Kidney (tissue), 14 donors: ENCODE data around the gene LARGE1. TPM values are rescaled to one million over a fixed set of nuclear protein-coding genes. Genes with fewer than 3 reads are reported as not detected.

Experiments used
- DNase-seq, 5 donors: peaks; one replicate each; pipeline ENCODE4 v3.0.0-alpha.2; 2013 to 2020
- FAIRE-seq: peaks from 2 replicates; lab custom pipeline; 2012; peaks lifted over from hg19 to GRCh38; lab: Jason Lieb, UNC
- H3K27ac ChIP-seq, 2 donors: one replicate each; pipeline ENCODE4 v1.7.0; 2013; ENCODE audit warnings: low read depth in 2 of 2, low read length in 2 of 2, inconsistent platforms in 1 of 2
- H3K27me3 ChIP-seq: one replicate; pipeline ENCODE4 v1.7.1; 2013; ENCODE audit warnings: low read length, inconsistent platforms; ENCODE audit not compliant: control insufficient read depth, insufficient read depth
- H3K36me3 ChIP-seq, 3 donors: one replicate each; pipeline versions ENCODE4 v1.7.0 to v1.7.1; 2013; ENCODE audit warnings: low read length in 3 of 3, control low read depth in 1 of 3, inconsistent platforms in 1 of 3; ENCODE audit not compliant: insufficient read depth in 3 of 3, control insufficient read depth in 2 of 3
- H3K4me1 ChIP-seq, 3 donors: one replicate each; pipeline versions ENCODE4 v1.7.0 to v1.7.1; 2013; ENCODE audit warnings: low read length in 3 of 3, inconsistent platforms in 1 of 3, low read depth in 1 of 3; ENCODE audit not compliant: control insufficient read depth in 2 of 3, insufficient read depth in 2 of 3
- H3K4me3 ChIP-seq, 3 donors: one replicate each; pipeline versions ENCODE4 v1.7.0 to v1.8.1; 2013; ENCODE audit warnings: low read length in 3 of 3, control low read depth in 1 of 3, inconsistent platforms in 1 of 3
- H3K9ac ChIP-seq, 3 donors: one replicate each; pipeline versions ENCODE4 v1.7.0 to v1.7.1; 2013; ENCODE audit warnings: low read length in 3 of 3, control low read depth in 1 of 3, inconsistent platforms in 1 of 3
- H3K9me3 ChIP-seq, 3 donors: one replicate each; pipeline versions ENCODE4 v1.7.0 to v1.7.1; 2013; ENCODE audit warnings: low read length in 3 of 3, control low read depth in 1 of 3, inconsistent platforms in 1 of 3; ENCODE audit not compliant: control insufficient read depth in 2 of 3, insufficient read depth in 1 of 3
- intact Hi-C: fragments of 100-400 bp; cut with DNase I; formaldehyde crosslinking; loops from one replicate; pipeline ENCODE4 v1.11.1; 2022
- polyA plus RNA-seq: library from polyadenylated mRNA; stranded (reverse); fragments of 350-450 nt; fragmentation: Illumina TruSeq; extraction: RNeasy Lipid Tissue Mini Kit (QIAGEN cat#74804); gene quantifications from one replicate; pipeline ENCODE4 v1.2.3, GENCODE V29; 2014; ENCODE audit warnings: low read depth, low replicate concordance; ENCODE audit not compliant: insufficient read depth
- total RNA-seq: library from RNA; stranded (reverse); fragmentation: NEBNext Ultra II Directional; extraction: Animal tissue kit (Norgen Biotek cat#: 25700); gene quantifications from one replicate; pipeline ENCODE4 v1.2.1, GENCODE V29; 2021
- TF ChIP-seq, protein P1 (sequence below): IDR thresholded peaks from 3 replicates; pipeline ENCODE4 v1.5.1; 2012; ENCODE audit warnings: mild to moderate bottlenecking, moderate library complexity, borderline replicate concordance; ENCODE audit not compliant: insufficient read depth; ENCODE audit errors: extremely low read depth
- donor health status: control.
- donor health status: control.
- donor health status: control.
- donor health status: control.
- donor health status: control.
- donor health status: DM: yes; HTN: yes; CAD: no.
- donor health status: Normal renal cell carcinoma (clear cell type).

LARGE1 gene
- total and polyA plus RNA-seq, 2 donors from 2014 or later = 5.0 to 22.9 TPM

DNA sequence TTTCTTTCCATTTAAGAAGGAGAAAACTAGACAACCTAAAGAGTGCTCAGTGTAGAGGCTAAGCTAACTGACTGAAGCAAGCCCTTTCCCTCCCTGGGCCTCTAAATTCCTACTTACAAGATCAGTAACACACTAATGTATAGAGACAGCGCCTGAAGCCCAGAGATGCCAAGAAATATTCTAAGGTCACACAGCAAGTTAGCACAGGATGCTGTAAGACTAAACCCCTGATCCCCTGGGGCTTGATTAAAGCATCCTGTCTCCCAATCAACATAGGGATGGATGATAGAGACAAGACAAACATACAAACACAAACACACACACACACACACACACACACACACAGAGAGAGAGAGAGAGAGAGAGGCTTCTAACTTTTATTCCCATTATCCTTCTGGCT, 5.6 kb downstream of the LARGE1 start:
- intact Hi-C loops = no loop called here
- Histone ChIP-seq H3K4me3 (no peak overlapping the region), H3K27me3 (no peaks in the 10 kb centered on the region), H3K4me1 (peaks cover 2 to 5% (median 5%) of the 10 kb centered on the region in 3 donors), H3K27ac (no peak overlapping the region), H3K9ac (no peak overlapping the region), H3K36me3 (no peaks in the 10 kb centered on the region), H3K9me3 (no peaks in the 10 kb centered on the region)
- FAIRE-seq = no peak
- DNase-seq = no peak
- TF ChIP-seq, protein P1, sequence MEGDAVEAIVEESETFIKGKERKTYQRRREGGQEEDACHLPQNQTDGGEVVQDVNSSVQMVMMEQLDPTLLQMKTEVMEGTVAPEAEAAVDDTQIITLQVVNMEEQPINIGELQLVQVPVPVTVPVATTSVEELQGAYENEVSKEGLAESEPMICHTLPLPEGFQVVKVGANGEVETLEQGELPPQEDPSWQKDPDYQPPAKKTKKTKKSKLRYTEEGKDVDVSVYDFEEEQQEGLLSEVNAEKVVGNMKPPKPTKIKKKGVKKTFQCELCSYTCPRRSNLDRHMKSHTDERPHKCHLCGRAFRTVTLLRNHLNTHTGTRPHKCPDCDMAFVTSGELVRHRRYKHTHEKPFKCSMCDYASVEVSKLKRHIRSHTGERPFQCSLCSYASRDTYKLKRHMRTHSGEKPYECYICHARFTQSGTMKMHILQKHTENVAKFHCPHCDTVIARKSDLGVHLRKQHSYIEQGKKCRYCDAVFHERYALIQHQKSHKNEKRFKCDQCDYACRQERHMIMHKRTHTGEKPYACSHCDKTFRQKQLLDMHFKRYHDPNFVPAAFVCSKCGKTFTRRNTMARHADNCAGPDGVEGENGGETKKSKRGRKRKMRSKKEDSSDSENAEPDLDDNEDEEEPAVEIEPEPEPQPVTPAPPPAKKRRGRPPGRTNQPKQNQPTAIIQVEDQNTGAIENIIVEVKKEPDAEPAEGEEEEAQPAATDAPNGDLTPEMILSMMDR = no peak

DNA sequence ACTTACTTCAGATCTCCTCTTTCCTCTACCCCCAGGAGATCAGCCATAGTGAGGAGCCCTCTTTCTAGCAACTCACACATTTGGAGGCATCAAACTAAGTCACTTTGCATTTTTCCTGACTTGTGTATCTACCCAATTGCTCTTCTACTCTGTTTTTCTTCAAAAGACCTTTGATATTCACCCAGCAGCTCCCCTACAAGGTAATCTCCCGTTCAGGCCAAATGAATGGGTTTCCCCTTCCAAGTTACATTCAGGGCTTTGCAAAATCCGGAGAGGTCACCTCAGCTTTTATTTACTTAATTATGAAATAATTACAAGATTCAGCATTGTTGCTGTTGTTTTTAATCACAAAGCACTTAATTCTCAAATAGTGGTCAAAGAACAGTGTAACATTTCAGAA, 6.1 kb downstream of the LARGE1 start:
- H3K9me3 ChIP-seq = no peaks in the 10 kb centered on the region
- H3K4me3 ChIP-seq = no peak overlapping the region
- H3K4me1 ChIP-seq = peaks cover under 1 to 2% (median 1%) of the 10 kb centered on the region in 3 donors
- no peaks in the 10 kb centered on the region for H3K36me3 ChIP-seq
- DNase-seq (no peak), FAIRE-seq (no peak)
- H3K27ac ChIP-seq = no peak overlapping the region
- H3K9ac ChIP-seq = no peak overlapping the region
- no peaks in the 10 kb centered on the region for H3K27me3 ChIP-seq
- intact Hi-C loops = no loop called here
- TF ChIP-seq, protein P1 = no peak

DNA sequence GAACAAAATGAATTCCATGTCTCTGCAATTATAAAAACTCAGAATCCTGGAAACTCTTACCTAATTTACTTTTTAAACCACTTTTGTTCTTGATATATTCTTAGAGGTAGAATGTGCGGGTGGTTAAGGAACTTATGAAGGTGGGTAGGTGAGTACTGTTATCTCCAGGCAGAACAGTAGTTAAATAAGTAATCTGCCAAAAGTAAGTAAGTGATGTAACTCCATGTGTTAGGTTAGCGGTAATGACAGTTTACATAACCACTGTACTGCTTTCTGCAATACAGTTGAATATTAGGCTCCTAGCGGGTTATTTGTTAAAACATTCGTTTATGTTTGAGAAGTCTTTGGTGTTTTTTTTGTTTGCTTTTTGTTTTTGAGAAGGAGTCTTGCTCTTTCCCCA, 7.1 kb downstream of the LARGE1 start:
- no peak for DNase-seq

More for the DNA sequence above, 7.1 kb downstream of the LARGE1 start:
- H3K4me1 ChIP-seq = no peaks in the 10 kb centered on the region
- no peak overlapping the region for H3K9ac ChIP-seq
- intact Hi-C loops = no loop called here
- H3K27ac ChIP-seq = no peak overlapping the region
- H3K9me3 ChIP-seq = no peaks in the 10 kb centered on the region
- no peaks in the 10 kb centered on the region for H3K27me3 ChIP-seq
- TF ChIP-seq, protein P1 = no peak
- H3K4me3 ChIP-seq = no peak overlapping the region
- FAIRE-seq = no peak
- no peaks in the 10 kb centered on the region for H3K36me3 ChIP-seq
